ENCODE results near the gene VTA1.
"Not testable (repeated sequence)": the region's sequence is repeated elsewhere in the genome, so short reads cannot be mapped to it uniquely, and the experiment has no call there.

The VTA1 gene

GRCh38 chr6:142173980-142174379 lies 26.9 kb downstream of the VTA1 start:
- no peak for DNase-seq

- DNase-seq: no peak
Observed at GRCh38 chr6:142174703-142175102, 27.6 kb downstream of the VTA1 start.

DNA sequence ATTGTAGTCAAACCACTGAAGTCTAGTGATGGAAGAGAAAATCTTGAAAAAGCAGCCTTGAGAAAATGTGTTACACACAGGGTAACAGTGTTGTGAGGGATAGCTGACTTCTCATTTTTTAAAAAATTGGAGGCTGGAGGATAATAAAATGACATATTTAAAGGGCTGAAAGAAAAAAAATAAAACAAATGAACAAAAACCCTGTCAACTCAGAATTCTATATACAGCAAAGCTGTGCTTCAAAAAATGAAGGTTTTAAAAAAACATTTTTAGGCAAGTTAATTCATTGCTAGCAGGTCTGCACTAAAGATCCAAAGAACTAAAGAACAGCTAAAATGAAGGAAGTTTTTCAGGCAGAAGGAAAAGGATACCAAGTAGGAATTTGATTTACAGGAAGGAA lies 31.1 kb downstream of the VTA1 start:
- no peak for DNase-seq

GRCh38 chr6:142182004-142182403 lies 34.9 kb downstream of the VTA1 start:
- DNase-seq: no peak

DNA sequence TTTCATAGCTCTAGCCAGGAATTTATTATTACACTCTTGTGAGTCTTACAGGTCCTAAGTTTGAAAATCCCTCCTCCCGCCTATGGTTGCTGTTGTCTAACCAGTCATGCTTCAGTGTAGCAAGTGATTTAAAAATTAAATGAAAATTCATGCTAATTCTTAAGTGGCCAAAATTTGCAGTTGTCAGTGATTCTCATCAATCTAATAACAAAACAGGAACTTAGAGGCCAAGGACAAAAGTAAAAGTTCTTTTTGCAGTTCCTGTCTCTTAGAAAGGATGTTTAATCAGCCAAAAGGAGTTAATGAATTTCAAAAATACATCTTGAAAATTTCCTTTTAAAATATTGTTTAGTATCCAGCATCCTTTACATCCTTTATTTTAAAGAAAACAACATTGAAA lies 36.3 kb downstream of the VTA1 start:
- no peak for DNase-seq

- DNase-seq: no peak
Observed at GRCh38 chr6:142184307-142184706, 37.2 kb downstream of the VTA1 start.

DNA sequence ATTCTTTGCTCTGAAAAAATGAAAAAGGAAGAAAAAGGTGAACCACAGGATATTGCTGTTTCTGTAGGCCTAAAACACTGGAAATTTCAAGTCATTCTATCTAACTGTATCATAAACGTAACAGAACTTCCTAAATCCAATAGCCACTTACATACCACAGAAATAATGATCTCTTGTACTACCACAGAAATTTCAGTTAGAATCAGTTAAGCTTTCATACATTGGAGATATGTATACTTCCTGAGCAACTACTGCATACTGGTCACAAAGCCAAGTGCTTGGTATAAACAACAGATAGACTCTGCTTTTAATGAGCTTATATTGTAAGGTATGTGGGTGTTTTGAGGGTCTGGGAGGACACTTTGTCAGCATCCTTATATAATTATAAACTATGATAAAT lies 38.6 kb downstream of the VTA1 start:
- no peak for DNase-seq

GRCh38 chr6:142187209-142187608 lies 40.1 kb downstream of the VTA1 start:
- no peak for DNase-seq

GRCh38 chr6:142188341-142188740 lies 41.3 kb downstream of the VTA1 start:
- not testable (repeated sequence) for DNase-seq

DNA sequence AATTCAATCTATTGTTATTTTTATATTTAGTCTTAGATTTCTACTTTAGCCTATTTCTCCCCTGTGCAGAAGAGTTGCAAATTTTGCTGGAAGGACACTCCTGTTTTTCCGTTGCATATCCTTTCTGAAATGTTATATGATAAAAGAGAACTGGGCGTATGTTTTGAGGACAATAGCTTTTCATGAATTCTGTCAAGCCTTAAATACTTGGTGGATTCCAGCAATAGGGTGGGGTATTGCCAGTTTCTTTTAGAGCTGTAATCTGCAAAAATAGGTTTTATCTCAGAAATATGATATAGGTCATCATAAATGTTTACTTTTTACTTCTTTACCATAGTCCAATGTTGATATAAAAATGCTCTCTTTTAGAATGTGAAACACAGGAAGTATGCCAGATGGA lies 42.0 kb downstream of the VTA1 start:
- DNase-seq: no peak

GRCh38 chr6:142192343-142192742 lies 45.3 kb downstream of the VTA1 start:
- no peak for DNase-seq

DNA sequence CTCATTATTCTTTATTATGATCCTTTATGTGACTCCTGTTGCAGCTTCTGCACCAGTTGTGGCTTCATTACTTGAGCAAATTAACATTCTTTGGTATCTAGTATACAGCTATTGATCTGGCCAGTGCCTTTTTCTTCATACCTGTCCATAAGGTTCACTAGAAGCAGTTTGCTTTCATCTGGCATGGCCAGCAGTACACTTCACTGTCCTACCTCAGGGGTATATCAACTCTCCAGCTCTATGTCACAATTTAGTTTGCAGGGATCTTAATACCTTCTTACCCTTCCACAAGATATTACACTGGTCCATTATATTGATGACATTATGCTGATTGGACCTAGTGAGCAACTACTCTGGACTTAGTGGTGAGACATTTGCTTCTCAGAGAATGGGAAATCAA lies 46.6 kb downstream of the VTA1 start:
- DNase-seq: no peak

DNA sequence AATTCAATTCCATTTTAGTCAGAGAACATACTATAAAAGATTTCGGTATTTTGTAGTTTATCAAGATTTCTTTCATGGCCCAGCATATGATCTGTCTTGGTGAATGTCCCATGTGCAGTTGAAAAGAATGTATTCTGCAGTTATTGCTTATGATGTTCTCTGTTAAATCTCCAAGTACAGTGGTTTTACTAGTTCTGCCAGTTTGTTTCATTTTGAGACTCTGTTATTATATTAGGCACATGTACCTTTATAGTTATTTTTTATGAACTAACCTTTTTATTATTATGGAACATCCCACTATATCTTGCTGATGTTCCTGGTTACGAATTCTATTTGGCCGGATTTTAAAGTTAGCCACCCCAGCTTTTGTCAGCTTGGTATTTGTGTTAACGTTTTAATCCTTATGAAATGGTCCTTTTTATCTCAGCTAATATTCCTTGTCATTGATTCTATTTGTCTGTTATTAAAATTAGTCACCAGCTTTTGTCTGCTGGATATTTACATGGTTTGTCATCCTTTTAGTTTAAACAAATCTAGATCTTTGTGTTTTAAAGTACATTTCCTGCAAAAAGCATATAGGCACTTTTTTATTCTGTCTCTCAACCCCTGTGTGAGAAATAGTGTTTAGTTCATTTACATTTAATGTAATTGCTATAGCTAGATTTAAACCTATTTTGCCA lies 48.9 kb downstream of the VTA1 start:
- DNase-seq: no peak

- no peak for DNase-seq
Observed at GRCh38 chr6:142200846-142201628, 54.0 kb downstream of the VTA1 start.

DNA sequence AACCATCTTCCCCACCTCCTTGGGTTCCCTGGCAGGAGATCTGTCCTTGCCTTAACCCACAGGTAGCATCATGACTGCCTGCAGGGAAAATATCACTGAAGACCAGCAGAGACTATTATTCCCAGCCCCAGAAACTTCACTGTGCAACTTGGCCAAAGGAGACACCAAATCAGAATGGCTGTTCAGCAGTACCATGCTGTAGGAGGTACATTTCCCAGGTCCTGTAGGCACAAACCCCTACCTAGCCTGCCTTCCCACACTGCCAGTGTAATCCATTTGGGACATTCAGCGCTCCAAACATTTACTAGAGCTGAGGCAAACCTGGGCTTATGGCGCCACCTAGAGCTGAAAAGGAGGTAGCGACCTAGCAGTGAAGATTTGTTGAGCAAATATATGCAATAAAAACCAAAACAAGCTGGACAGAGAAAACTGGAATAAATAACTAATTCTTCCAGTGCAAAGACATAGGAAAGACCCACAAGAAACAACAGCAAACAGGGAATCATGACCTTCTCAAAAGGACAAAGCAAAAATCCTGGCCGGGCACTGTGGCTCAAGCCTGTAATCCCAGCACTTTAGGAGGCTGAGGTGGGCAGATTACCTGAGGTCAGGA lies 60.3 kb downstream of the VTA1 start:
- peak; percentile 46 for DNase-seq

- DNase-seq: no peak
Observed at GRCh38 chr6:142210606-142211005, 63.5 kb downstream of the VTA1 start.

DNA sequence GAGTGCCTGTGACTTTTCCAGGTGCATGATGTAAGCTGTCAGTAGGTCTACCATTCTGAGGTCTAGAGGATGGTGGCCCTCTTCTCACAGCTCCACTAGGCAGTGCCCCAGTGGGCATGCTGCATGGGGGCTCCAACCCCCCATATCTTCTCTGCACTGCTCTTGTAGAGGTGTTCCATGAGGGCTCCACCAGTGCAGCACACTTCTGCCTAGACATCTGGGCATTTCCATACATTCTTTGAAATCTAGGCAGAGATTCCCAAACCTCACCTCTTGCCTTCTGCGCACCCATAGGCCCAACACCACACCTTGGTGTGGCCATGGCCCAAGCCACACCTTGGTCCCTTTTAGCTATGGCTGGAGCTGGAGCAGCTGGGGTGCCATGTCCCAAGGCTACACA lies 66.3 kb downstream of the VTA1 start:
- no peak for DNase-seq

DNA sequence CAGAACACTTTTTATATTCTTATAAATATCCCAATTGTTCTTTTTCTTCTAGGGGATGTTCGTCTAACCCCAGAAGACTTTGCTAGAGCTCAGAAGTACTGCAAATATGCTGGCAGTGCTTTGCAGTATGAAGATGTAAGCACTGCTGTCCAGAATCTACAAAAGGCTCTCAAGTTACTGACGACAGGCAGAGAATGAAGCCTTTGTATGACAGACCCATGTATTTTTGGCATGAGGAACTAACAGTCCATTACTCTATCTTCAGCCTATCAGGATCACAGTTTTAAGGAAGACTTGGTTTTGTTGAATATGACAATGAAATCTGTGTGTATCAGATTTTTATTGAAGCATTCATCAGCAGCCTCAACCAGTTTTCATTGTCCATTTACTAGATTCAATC lies 71.4 kb downstream of the VTA1 start:
- no peak for DNase-seq

GRCh38 chr6:142222022-142222421 lies 75.0 kb downstream of the VTA1 start:
- DNase-seq: no peak

DNA sequence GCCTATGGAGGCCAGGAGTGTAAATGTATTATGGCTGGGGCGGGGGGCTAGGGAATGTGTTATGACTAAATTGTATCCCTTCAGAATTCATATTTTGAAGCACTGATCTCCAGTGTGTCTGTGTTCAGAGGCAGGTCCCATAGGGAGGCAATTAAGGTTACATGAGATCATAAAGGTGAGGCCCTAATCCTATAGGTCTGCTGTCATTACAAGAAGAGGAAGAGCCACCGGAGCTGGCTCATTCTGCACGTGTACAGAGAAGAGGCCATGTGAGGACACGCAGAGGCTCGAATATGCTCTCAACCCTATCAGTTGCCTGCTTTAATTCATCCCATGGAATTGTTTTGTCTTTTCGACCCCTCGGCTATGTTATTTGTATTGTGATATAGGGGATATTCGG lies 76.9 kb downstream of the VTA1 start:
- no peak for DNase-seq

DNA sequence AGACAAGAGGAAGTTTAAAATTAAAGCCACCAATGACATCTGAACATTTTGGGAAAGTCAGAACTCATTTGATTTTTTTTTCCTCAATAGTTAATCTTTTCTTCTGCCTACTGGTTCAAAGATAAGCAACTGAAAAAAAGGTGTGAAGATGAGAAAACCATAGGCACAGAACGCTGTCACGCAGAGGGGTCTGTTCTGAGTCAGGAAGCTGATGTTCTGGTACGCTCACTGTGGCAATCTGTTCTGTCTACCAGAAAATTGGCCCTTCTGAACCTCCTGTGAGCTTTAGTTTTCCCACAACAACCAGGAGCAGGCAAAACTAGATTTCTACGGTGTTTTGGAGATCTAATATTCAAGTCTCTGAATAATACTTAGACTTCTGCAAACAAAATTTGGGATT lies 78.1 kb downstream of the VTA1 start:
- no peak for DNase-seq

GRCh38 chr6:142225552-142225951 lies 78.5 kb downstream of the VTA1 start:
- DNase-seq: no peak

DNA sequence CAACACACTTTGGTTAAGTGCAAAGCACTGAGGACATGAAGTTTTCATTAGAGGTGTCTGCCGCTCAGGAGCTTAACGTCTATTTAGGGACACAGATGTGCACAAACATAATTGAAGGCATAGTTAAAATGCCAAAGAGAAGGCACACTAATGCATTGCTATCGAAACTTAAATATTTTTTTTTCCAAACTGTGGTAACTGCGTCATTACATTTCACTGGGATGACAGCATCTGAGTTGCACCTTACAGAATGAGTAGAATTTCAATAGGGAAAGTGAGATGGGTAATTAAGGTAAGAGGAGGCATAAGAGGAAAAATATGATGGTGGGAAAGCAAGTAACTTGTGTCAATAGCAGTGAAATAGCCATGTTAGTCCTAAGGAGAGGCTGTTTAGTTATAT lies 79.7 kb downstream of the VTA1 start:
- no peak for DNase-seq
